Adrenal gland (tissue), 12 donors: ENCODE data around the gene EZH2. TPM values are rescaled to one million over a fixed set of nuclear protein-coding genes. Genes with fewer than 3 reads are reported as not detected.

Experiments
- DNase-seq, 7 donors: peaks; one replicate each; pipeline ENCODE4 v3.0.0-alpha.2; 2019 to 2020
- H3K27ac ChIP-seq, 5 donors: fragments of 200-600 bp; sonication (generic) in 4 of 5; 1 replicate in 3 of 5; 2 replicates in 2 of 5; pipeline versions ENCODE4 v1.5.1 to v1.8.0; 2016 to 2020; ENCODE audit warnings: mild to moderate bottlenecking in 1 of 5
- H3K27me3 ChIP-seq: fragments of 200-600 bp; 2 replicates; pipeline ENCODE4 v1.8.0; 2021
- H3K36me3 ChIP-seq, 2 donors: fragments of 200-600 bp; replicated peaks in 1 of 2; 1 replicate in 1 of 2; 2 replicates in 1 of 2; pipeline versions ENCODE4 v1.5.1 to v1.8.0; 2018 to 2022
- H3K4me1 ChIP-seq, 2 donors: fragments of 200-600 bp; replicated peaks in 1 of 2; 1 replicate in 1 of 2; 2 replicates in 1 of 2; pipeline versions ENCODE4 v1.5.1 to v1.8.0; 2018 to 2021
- H3K4me3 ChIP-seq, 4 donors: fragments of 200-600 bp; sonication (generic) in 3 of 4; one replicate each; pipeline ENCODE4 v1.5.1; 2016 to 2018
- H3K9me3 ChIP-seq, 3 donors: fragments of 200-600 bp; sonication (generic) in 1 of 3; replicated peaks in 1 of 3; 1 replicate in 2 of 3; 2 replicates in 1 of 3; pipeline versions ENCODE4 v1.5.1 to v1.8.0; 2016 to 2021
- POLR2A ChIP-seq, 2 donors: fragments of 450-650 bp; IDR thresholded peaks; one replicate each; pipeline ENCODE4 v1.6.1; 2017; ENCODE audit warnings: antibody characterized with exemption in 2 of 2, mild to moderate bottlenecking in 2 of 2, moderate library complexity in 1 of 2
- WGBS, 4 donors: extraction: QIAGEN DNeasy Blood & Tissue Kit in 2 of 4; methylation state at CpG; one replicate each; pipeline versions ENCODE4 v1.1.5 to v1.1.7; 2013 to 2017; 5-methylcytosine and 5-hydroxymethylcytosine counted together
- intact Hi-C, 2 donors: fragments of 100-400 bp; cut with DNase I; formaldehyde crosslinking; loops; one replicate each; pipeline versions ENCODE4 v1.14.1 to v1.15.0; 2022 to 2023
- polyA plus RNA-seq, 3 donors: library from polyadenylated mRNA; stranded (reverse); fragments of 200-250 nt in 2 of 3; fragments of 350-450 nt in 1 of 3; fragmentation: Illumina TruSeq in 1 of 3; extraction: RNeasy Lipid Tissue Mini Kit (QIAGEN cat#74804) in 1 of 3; gene quantifications; one replicate each; pipeline ENCODE4 v1.2.3, GENCODE V29; 2013 to 2014
- total RNA-seq, 9 donors: library from RNA; depleted of rRNA in 4 of 9; stranded (reverse); fragments of >200 nt in 4 of 9; fragments of 120-200 nt in 1 of 9; fragmentation: NEBNext Ultra II Directional in 1 of 9; extraction: Animal tissue kit (Norgen Biotek cat#: 25700) in 1 of 9; gene quantifications; one replicate each; pipeline versions ENCODE4 v1.1.0 to v1.2.4, GENCODE V29; 2013 to 2023
- TF ChIP-seq, protein P1 (sequence below), 6 experiments: fragments of 450-650 bp in 4 of 6; fragments of 200-600 bp in 2 of 6; sonication (generic) in 1 of 6; IDR thresholded peaks; 1 replicate in 5 of 6; 2 replicates in 1 of 6; pipeline versions ENCODE4 v1.5.1 to v1.8.0; 2016 to 2021; ENCODE audit warnings: antibody characterized with exemption in 6 of 6, mild to moderate bottlenecking in 2 of 6, moderate library complexity in 1 of 6
- donor health status: healthy with polysubstance abuse.
- donor health status: Bipolar disorder and iron deficiency.
- donor health status: DM: yes; HTN: yes; CAD: no.
- donor health status: DM: no; HTN: no; CAD: no.
- donor health status: DM: no; HTN: no; CAD: no.
- donor health status: DM: yes; HTN: yes; CAD: no.

EZH2 gene
- total and polyA plus RNA-seq, 12 donors, result 0.61 to 11.6 (median 2.3) TPM

GRCh38 chr7:148893071-148893470, 9.0 kb upstream of the EZH2 start:
- H3K27ac ChIP-seq, result no peak overlapping the region
- no peaks in the 10 kb centered on the region for H3K36me3 ChIP-seq
- H3K9me3 ChIP-seq, result no peaks in the 10 kb centered on the region
- intact Hi-C loops, result no loop called here
- TF ChIP-seq POLR2A (IDR thresholded peaks at IDR 0.05), result no peak
- TF ChIP-seq, protein P1, sequence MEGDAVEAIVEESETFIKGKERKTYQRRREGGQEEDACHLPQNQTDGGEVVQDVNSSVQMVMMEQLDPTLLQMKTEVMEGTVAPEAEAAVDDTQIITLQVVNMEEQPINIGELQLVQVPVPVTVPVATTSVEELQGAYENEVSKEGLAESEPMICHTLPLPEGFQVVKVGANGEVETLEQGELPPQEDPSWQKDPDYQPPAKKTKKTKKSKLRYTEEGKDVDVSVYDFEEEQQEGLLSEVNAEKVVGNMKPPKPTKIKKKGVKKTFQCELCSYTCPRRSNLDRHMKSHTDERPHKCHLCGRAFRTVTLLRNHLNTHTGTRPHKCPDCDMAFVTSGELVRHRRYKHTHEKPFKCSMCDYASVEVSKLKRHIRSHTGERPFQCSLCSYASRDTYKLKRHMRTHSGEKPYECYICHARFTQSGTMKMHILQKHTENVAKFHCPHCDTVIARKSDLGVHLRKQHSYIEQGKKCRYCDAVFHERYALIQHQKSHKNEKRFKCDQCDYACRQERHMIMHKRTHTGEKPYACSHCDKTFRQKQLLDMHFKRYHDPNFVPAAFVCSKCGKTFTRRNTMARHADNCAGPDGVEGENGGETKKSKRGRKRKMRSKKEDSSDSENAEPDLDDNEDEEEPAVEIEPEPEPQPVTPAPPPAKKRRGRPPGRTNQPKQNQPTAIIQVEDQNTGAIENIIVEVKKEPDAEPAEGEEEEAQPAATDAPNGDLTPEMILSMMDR (IDR thresholded peaks at IDR 0.05), result no peak
- peaks cover 5% of the 10 kb centered on the region for H3K27me3 ChIP-seq
- WGBS, 4 donors, result 90 to 100% (median 96%) methylated on average over 2 of the region's 2 CpGs
- no peaks in the 10 kb centered on the region for H3K4me1 ChIP-seq
- no peak for DNase-seq
- H3K4me3 ChIP-seq, result no peak overlapping the region

- TF ChIP-seq, protein P1 (IDR thresholded peaks at IDR 0.05), result no peak
- TF ChIP-seq POLR2A (IDR thresholded peaks at IDR 0.05), result no peak
- intact Hi-C loops, result no loop called here
- no peaks in the 10 kb centered on the region for H3K36me3 ChIP-seq
Observed at GRCh38 chr7:148888300-148888699, 4.2 kb upstream of the EZH2 start.

DNA sequence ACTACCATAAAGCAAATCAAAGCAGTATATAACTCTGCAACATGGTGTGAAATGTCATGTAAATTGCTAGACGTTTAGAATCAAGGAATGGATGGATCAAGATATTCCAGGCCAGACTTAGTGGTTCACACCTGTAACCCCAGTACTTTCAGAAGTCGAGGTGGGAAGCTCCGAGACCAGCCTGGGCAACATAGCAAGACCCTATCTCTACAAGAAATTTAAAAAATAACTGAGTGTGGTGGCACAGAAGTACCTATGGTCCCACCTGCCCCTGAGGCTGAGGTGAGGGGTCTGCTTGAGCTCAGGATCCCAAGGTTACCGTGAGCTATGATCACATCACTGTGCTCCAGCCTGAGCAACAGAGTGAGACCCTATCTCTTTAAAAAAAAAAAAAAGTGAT, 2.8 kb upstream of the EZH2 start:
- WGBS, 4 donors, result 88 to 92% (median 91%) methylated on average over 4 of the region's 4 CpGs

More at GRCh38 chr7:148888300-148888699, 4.2 kb upstream of the EZH2 start:
- DNase-seq, result no peak
- 94 to 98% (median 95%) methylated on average over 7 of the region's 7 CpGs for WGBS, 4 donors
- Histone ChIP-seq H3K27ac (no peak overlapping the region), H3K4me3 (no peak overlapping the region), H3K9me3 (no peaks in the 10 kb centered on the region), H3K27me3 (peaks cover 5% of the 10 kb centered on the region), H3K4me1 (no peaks in the 10 kb centered on the region)

DNA sequence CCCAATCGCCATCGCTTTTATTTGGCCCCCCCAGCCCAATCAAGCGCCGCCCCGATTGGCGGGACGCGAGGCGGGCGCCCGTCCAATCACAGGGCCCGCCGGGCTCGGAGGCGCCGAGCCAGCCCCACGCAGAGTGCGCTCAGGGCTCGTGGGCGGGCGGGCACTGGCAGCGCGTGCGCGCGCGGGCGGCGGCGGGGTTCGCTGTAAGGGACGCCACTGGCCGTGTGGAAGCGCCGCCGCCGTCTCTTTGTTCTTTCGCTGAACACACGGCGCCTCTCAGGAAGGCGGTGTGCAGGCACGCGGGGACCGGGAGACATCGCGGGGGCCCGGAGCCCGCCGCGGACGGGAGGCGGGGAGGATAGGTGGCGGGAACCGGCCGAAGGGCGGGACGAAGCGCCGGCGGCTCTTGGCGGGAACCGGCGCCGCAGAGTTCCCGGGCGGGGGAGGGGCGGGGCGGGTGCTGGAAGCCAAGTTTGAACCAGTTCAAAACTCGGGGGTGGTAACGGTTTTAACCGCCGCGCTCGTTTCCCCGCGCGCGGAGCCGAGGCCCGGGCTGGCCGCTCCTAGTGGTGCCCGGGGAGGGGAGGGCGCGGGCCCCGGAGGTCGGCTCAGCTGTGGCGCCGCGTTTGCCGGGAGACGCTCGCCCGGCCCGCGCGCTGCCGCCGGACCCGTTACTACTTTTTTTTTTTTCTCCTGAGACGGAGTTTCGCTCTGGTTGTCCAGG, 370 bp upstream of the EZH2 start:
- DNase-seq, result peak; percentile 90 to 95 (median 91)
- Histone ChIP-seq H3K36me3 (no peaks in the 10 kb centered on the region), H3K4me3 (peak overlapping the region; percentile 9 to 95 (median 70)), H3K4me1 (no peaks in the 10 kb centered on the region), H3K27ac (peak overlapping the region; percentile 81 to 95 (median 87)), H3K9me3 (no peaks in the 10 kb centered on the region), H3K27me3 (no peaks in the 10 kb centered on the region)
- WGBS, 4 donors, result 0 to 1% (median 0%) methylated on average over 5 to 101 of the region's 101 CpGs
- TF ChIP-seq POLR2A (IDR thresholded peaks at IDR 0.05), result peak; percentile 62 to 82
- TF ChIP-seq, protein P1 (IDR thresholded peaks at IDR 0.05), result no peak
- intact Hi-C loops, result loop anchor here in 1 of 2 donors (5.0 kb wide), 1 partner anchor 58 kb away; no protein-coding TSS in a partner anchor

More for the DNA sequence above, 2.8 kb upstream of the EZH2 start:
- no peak for TF ChIP-seq POLR2A (IDR thresholded peaks at IDR 0.05)
- TF ChIP-seq, protein P1 (IDR thresholded peaks at IDR 0.05), result no peak
- no peak for DNase-seq
- intact Hi-C loops, result no loop called here
- Histone ChIP-seq H3K4me1 (no peaks in the 10 kb centered on the region), H3K4me3 (no peak overlapping the region), H3K27ac (no peak overlapping the region), H3K36me3 (no peaks in the 10 kb centered on the region), H3K27me3 (no peaks in the 10 kb centered on the region), H3K9me3 (no peaks in the 10 kb centered on the region)
